Islet precursor cell (in vitro differentiated cells): Measurements from ENCODE around the gene UBA5.
"Not testable (repeated sequence)": the region's sequence is repeated elsewhere in the genome, so short reads cannot be mapped to it uniquely, and the experiment has no call there.

Experiments
- DNase-seq: peaks from one replicate; pipeline ENCODE4 v3.0.0-alpha.2; 2018

Gene UBA5

DNA sequence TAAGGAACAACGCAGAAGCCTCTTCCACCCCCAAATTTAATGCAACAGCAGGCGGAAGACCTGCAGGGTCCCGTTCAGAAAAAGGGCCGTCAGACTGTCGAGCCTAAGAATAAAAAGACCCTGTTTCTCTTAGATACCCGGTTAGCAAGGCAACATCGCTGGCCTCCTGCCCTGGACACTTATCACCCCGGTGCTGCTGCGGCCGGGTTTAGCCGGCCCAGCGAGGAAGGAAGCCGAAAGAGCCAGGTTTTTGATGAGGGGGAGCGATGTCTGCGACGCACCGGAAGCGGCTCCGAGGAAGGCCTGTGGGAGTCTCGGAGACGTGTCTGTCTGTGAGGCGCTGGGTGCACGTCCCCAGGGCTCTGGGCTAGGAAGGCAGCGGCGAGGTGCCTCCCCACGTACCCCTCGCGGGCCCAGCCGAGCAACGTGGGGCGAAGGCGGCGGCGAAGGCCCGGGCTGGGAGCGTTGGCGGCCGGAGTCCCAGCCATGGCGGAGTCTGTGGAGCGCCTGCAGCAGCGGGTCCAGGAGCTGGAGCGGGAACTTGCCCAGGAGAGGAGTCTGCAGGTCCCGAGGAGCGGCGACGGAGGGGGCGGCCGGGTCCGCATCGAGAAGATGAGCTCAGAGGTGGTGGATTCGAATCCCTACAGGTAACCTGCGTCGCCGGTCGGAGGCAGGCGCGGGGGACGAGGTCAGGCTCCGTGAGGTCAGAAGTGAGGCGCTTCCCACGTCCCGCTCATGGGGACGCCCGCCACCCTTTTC is at the start of gene UBA5:
TSS of gene UBA5 (plus strand) at position 278 of the 759 bp plus-strand sequence. CDS start at position 487, 209 bp downstream.
- DNase-seq: peak; percentile 82

- DNase-seq: not testable (repeated sequence)
Observed at GRCh38 chr3:132615301-132615700, 44.8 kb upstream of the UBA5 start.

DNA sequence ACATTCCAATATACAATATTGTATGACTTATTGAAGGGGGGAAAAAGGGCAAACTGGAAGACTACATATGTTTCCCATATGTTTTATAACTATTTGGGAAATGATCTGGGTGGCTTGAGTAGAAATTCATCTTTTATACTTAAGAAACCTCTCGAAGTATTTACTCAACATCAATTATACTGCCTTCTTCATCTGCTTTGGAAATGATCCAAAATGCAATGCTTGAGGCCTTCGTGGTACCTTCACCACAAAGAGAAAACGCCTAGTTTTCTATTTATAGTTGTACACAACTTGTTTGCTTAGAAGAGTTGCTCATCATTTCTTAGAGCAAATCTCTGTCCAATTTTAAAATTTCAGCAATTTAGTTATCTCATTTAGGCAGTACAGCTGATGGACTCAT is 44.2 kb upstream of the UBA5 start:
- no peak for DNase-seq

- no peak for DNase-seq
Observed at GRCh38 chr3:132616780-132617179, 43.3 kb upstream of the UBA5 start.

GRCh38 chr3:132622148-132622547 is 38.0 kb upstream of the UBA5 start:
- no peak for DNase-seq

DNA sequence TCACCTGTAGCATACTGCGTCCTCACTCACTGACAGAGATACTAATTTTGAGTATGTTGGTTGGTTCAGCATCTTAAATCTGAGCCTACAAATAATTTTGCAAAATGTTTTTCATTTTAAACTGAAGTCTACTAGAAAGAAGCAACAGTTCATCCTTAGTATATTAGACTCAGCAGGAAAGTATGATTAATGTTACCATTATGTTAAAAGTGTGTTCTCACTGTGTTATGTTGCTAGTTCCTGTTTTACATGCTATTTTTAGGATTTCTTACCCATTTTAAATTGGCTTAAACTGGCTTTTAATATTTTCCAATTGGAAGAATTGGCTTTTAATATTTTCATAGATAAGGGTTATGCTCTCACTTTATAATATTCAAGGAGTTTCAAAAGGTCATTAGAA is 37.4 kb upstream of the UBA5 start:
- no peak for DNase-seq

DNA sequence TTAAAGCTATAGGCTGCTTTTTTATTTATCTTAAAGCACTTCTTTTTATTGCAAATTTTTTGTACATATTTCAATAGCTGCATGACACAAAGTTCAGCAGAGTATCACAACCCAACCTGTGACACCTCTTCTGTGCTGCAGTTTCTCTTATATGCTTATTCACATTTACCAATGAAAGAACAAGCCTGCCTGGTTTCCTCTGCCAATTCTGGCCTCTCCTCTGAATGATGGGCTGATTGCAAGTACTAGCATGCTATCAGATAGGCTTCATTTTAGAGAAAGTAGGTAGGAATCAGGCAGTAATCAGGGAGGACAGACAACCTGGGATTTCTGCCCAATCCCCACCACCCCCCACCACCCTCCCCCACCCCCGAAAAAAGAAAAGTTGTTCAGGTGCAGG is 36.5 kb upstream of the UBA5 start:
- no peak for DNase-seq

- peak; percentile 55 for DNase-seq
Observed at GRCh38 chr3:132624790-132625189, 35.3 kb upstream of the UBA5 start.

DNA sequence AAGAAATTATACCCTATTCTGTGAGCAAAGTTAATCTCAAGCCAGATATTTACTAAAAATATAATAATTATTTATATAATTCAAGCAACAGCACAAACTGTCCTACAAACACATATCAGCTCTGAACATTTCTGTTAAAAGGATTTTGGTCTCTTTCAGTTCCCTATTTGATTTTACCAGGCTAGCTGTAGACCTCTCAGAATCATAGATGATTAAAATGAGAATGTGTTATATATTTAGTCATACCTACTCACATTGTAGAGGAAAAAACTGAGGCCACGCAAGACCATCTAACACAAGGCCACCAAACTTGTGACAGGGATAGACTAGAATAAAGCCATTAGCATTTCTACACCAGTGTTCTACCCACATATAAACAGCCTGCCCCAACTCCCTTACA is 34.5 kb upstream of the UBA5 start:
- no peak for DNase-seq

DNA sequence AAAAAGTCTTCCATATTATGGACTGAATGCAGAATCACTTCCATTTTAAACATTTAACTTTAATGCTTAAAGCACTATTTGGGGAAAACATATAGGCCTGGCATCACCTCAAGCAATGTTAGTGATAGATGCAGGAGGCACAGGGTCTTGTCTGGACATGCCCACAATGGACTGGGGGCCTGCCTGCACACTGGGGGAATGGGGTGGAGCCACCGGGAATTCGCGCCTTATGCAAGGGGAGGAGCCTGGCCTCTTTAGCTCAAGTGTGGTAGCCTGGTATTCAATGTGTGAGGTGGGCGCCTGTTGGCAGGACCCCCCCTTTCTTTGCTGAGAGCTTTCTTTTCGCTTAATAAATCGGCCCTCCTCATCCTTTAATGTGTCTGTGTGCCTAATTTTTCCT is 33.2 kb upstream of the UBA5 start:
- peak; percentile 71 for DNase-seq

- DNase-seq: no peak
Observed at GRCh38 chr3:132628157-132628556, 32.0 kb upstream of the UBA5 start.

- no peak for DNase-seq
Observed at GRCh38 chr3:132629928-132630327, 30.2 kb upstream of the UBA5 start.

DNA sequence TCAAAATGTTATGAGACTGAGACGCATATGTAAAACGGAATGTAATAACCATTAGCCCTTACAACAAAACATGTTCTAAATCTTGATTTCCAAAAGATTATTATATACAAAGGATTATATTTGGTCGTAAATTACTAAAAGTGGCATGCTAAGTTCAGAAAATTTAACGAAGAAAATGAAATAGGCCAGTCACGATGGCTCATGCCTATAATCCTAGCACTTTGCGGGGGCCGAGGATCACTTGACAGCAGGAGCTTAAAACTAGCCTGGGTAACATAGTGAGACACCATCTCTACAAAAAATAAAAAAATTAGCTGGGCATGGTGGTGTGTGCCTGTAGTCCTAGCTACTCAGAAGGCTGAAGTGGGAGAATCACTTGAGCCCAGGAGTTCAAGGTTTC is 29.5 kb upstream of the UBA5 start:
- DNase-seq: no peak

- no peak for DNase-seq
Observed at GRCh38 chr3:132635052-132635451, 25.1 kb upstream of the UBA5 start.

DNA sequence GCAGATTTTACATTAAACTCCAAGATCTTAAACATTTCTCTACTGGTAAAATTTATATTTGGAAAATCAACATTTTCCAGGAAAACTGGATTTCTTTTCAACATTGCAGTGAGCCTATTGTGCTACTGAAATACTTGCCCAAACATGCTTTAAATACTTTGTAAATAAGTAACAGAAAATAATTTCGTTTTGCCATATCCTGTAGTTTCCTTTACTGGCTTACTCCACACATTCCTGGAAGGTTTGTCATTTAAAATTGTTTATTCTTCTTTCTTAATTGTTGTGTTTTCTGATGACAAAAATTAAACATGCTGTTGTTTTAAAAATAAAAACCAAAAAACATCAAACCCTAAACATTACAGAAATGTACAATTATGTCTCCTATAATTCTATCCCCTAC is 22.5 kb upstream of the UBA5 start:
- DNase-seq: no peak

- no peak for DNase-seq
Observed at GRCh38 chr3:132638706-132639105, 21.4 kb upstream of the UBA5 start.

DNA sequence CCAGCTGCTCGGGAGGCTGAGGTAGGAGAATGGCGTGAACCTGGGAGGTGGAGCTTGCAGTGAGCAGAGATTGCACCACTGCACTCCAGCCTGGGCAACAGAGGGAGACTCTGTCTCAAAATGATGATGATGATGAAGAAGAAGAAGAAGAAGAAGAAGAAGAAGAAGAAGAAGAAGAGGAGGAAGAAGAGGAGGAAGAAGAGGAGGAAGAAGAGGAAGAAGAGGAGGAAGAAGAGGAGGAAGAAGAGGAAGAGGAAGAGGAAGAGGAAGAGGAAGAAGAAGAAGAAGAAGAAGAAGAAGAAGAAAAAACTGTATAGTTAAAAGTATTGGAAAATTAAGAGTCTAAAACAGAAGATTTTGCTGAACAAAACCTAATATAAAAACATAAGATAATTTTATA is 18.7 kb upstream of the UBA5 start:
- not testable (repeated sequence) for DNase-seq

- no peak for DNase-seq
Observed at GRCh38 chr3:132641837-132642538, 18.1 kb upstream of the UBA5 start.

GRCh38 chr3:132642539-132642847 is 17.6 kb upstream of the UBA5 start:
- DNase-seq: no peak

DNA sequence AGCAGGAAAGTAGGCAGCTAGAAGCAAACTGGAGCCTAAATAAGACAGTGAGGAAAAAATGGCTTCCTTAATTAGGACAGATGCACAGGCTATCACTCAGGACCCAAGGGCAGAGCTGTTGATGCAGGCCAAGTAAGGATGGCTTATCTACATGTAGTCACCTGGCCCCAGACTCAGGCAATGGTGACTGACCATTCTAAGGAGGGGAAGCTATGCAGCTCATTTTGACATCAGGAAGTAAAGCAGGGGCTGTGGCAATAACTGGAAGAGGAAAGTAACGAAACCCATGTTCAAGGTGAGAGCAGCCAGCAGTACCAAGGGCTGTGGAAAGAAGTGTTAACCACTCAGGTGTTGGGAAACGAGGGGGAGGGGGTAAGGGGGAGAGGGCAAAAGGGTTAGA is 16.8 kb upstream of the UBA5 start:
- no peak for DNase-seq

DNA sequence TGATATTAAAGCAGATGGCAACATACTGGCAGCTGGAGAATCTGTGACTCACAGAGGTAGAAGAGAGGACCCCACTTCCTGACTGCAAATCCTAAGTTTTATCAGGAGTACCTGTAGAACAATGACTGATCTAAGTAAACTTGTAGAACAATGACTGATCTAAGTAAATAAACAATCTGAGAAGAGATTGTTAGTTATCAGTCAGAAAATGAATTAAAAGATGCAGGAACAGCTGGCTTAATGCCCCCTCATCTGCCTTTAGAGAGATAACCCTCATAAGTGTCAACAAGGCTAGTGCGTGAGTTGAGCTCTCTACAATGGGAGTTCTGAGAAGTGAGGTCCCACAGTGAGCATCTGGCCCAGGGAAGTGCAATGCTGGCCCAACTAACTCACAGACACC is 15.1 kb upstream of the UBA5 start:
- DNase-seq: no peak

DNA sequence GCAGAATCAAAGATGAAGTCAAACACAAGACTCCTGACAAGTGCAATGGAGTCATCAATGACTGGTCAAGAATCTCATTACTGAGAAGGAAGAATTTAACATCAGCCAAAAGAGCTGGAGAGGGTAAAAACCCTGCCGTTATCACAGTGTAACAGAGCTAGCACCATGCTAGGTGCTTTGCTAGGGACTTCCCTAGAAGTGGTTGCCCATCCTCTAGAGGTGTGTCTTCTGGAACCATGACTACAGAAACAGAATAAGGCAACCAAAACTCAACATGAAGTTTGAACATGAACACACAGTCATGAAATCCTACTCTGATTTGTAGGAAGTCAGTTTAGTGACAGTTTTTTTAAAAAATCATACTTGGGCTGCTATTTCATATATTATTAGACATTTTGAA is 10.0 kb upstream of the UBA5 start:
- no peak for DNase-seq

DNA sequence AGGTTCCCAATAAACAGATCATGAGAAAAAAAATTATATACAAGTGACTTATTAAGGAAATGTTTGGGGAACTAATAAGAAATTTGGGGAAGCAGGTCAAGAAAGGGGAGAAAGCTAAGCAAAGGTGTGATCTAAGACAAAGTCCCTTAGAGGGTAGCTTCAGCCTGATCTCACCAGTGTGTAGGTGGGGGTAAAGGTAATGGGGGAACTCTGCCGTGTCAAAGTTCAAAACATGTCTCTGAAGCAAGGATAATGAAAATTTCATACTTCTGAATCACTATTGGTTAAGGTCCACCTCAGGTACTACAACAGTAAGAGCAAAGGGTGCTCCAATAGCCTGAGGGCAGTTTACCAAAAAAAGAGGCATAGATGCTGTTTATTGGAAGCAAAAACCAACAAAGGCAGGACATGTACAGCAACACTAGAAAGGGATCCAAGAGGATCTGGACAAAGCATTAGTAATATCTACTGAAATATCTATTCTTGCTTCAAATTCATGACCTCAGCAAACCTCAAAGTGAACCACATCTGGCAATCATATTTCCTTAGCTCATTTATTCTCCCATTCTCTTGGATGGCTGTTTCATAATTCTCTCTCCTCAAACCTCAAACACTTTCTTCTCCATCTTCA is 7.4 kb upstream of the UBA5 start:
- DNase-seq: no peak

DNA sequence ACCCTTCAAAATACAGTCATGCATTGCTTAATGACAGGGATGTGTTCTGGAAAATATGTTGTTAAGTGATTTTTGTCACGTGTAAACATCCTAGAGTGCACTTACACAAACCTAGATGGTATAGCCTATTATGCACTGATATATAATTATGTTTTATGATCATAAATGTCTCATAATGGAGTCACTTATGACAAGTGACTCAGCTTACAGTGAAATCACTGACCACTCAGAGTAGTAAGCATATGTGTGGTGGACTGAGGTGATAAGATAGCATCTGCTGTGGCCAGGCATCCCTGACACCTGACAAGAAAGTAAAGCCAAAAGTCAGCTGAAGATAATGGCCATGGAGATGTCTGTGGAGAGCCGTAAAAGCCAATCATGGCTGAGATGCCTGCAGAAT is 5.9 kb upstream of the UBA5 start:
- no peak for DNase-seq
